ES-I3 (cell line): ENCODE results near the gene LRR1.
"Not testable (repeated sequence)": the region's sequence is repeated elsewhere in the genome, so short reads cannot be mapped to it uniquely, and the experiment has no call there.

Source experiments
- H3K36me3 ChIP-seq: 2 replicates; pipeline ENCODE4 v1.6.1; 2013; ENCODE audit warnings: mild to moderate bottlenecking, low read length, control low read depth, moderate library complexity; ENCODE audit not compliant: insufficient read depth
- H3K4me1 ChIP-seq: 2 replicates; pipeline ENCODE4 v1.6.1; 2013; ENCODE audit warnings: mild to moderate bottlenecking, control low read depth, low read length; ENCODE audit not compliant: insufficient read depth
- H3K9ac ChIP-seq: 2 replicates; pipeline ENCODE4 v1.6.1; 2013; ENCODE audit warnings: low read depth, mild to moderate bottlenecking, low read length, moderate library complexity
- H3K9me3 ChIP-seq: 2 replicates; pipeline ENCODE4 v1.6.1; 2013; ENCODE audit warnings: mild to moderate bottlenecking, low read length, moderate library complexity; ENCODE audit not compliant: control insufficient read depth, insufficient read depth

Gene LRR1

DNA sequence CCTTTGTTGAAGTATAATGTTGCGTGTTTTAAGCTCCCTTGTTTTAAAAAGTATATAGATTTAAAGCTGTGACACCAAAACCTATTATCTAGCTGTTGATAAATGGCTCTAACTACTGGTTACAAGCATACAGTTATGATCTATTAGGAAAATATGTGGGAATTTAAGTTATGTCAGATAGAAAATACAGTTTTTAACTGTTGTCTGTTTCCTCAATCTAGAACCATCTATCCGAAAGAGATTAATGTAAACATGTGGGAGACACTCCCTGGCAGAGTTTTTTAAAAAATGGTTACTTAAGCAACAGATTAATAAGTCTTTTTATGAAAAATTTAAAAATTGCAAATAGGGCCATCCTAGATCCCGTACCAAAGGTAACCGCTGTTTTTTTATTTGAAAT is 13.5 kb downstream of the LRR1 start:
- 0 out of 2 replicates have a peak, but pooled peaks cover 4% of the 10 kb centered on the region for H3K4me1 ChIP-seq
- no peaks in the 10 kb centered on the region for H3K9me3 ChIP-seq
- H3K36me3 ChIP-seq, result no peaks in the 10 kb centered on the region; the same call in 1 of the 2 replicates
- H3K9ac ChIP-seq, result no peak overlapping the region

- no peaks in the 10 kb centered on the region for H3K9me3 ChIP-seq
- H3K9ac ChIP-seq, result no peak overlapping the region
- 0 out of 2 replicates have a peak, but pooled peaks cover 4% of the 10 kb centered on the region for H3K4me1 ChIP-seq
- peaks cover 2% of the 10 kb centered on the region for H3K36me3 ChIP-seq
These were observed 13.9 kb downstream of the LRR1 start for GRCh38 chr14:49612671-49613070.

GRCh38 chr14:49614196-49614595 is 15.5 kb downstream of the LRR1 start:
- H3K4me1 ChIP-seq, result no peaks in the 10 kb centered on the region
- H3K9ac ChIP-seq, result no peak overlapping the region
- H3K9me3 ChIP-seq, result no peaks in the 10 kb centered on the region
- H3K36me3 ChIP-seq, result peaks cover 11% of the 10 kb centered on the region

- H3K4me1 ChIP-seq, result no peaks in the 10 kb centered on the region
- H3K9ac ChIP-seq, result no peak overlapping the region
- peaks cover 11% of the 10 kb centered on the region for H3K36me3 ChIP-seq
- H3K9me3 ChIP-seq, result no peaks in the 10 kb centered on the region
These were observed 17.0 kb downstream of the LRR1 start for GRCh38 chr14:49615776-49616175.

GRCh38 chr14:49617852-49618519 is 19.2 kb downstream of the LRR1 start:
- H3K36me3 ChIP-seq, result peaks cover 11% of the 10 kb centered on the region
- H3K4me1 ChIP-seq, result peaks cover 5% of the 10 kb centered on the region; the same call in 1 of the 2 replicates
- no peak overlapping the region for H3K9ac ChIP-seq
- H3K9me3 ChIP-seq, result no peaks in the 10 kb centered on the region

GRCh38 chr14:49619273-49619672 is 20.5 kb downstream of the LRR1 start:
- H3K4me1 ChIP-seq, H3K9me3 ChIP-seq: not testable (repeated sequence)
- H3K36me3 ChIP-seq, result peaks cover 11% of the 10 kb centered on the region
- H3K9ac ChIP-seq, result peak overlapping the region; percentile 100

DNA sequence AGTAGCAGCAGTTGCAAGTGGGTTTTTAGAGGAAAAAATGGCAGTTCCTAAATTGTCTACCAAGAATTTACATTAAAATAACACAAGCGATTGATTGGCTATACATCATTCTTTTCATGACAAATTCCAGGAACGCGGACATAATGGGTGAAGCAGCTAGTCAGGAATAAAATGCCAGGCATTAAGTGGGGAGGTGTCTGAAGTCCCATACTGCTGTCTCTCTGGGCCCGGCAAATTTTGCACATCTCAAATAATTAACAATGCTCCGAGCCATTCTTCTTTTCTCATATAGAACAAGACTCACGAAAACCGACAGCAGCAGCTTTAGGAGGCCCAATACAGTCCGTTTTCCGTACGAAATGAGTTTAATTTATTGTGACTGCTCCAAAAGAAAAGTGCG is 21.0 kb downstream of the LRR1 start:
- H3K4me1 ChIP-seq, result peaks cover 5% of the 10 kb centered on the region; the same call in 1 of the 2 replicates
- peak overlapping the region; percentile 100 for H3K9ac ChIP-seq
- peaks cover 11% of the 10 kb centered on the region for H3K36me3 ChIP-seq
- no peaks in the 10 kb centered on the region for H3K9me3 ChIP-seq

- Histone ChIP-seq H3K4me1 (peaks cover 5% of the 10 kb centered on the region; the same call in 1 of the 2 replicates), H3K9me3 (no peaks in the 10 kb centered on the region), H3K9ac (peak within 1 kb of the TSS; percentile 100), H3K36me3 (peaks cover 11% of the 10 kb centered on the region)
These were observed 21.7 kb downstream of the LRR1 start, which contains the start of the genes MGAT2 and RPL36AL for GRCh38 chr14:49620182-49621113. MGAT2 (plus strand) TSS chr14:49620799; CDS start chr14:49621269, 470 bp downstream. RPL36AL (minus strand) TSS chr14:49620626; CDS start chr14:49619104, 1,522 bp downstream.

DNA sequence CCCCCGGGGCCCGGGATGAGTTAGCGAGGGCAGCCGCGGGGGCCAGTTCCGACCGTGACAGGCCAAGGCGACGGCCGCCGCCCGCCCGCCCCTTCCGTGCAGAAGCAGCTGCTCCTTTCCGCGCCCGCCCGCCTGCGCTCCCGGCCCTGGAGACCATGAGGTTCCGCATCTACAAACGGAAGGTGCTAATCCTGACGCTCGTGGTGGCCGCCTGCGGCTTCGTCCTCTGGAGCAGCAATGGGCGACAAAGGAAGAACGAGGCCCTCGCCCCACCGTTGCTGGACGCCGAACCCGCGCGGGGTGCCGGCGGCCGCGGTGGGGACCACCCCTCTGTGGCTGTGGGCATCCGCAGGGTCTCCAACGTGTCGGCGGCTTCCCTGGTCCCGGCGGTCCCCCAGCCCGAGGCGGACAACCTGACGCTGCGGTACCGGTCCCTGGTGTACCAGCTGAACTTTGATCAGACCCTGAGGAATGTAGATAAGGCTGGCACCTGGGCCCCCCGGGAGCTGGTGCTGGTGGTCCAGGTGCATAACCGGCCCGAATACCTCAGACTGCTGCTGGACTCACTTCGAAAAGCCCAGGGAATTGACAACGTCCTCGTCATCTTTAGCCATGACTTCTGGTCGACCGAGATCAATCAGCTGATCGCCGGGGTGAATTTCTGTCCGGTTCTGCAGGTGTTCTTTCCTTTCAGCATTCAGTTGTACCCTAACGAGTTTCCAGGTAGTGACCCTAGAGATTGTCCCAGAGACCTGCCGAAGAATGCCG is 22.6 kb downstream of the LRR1 start:
- Histone ChIP-seq H3K9me3 (no peaks in the 10 kb centered on the region), H3K4me1 (peaks cover 5% of the 10 kb centered on the region; the same call in 1 of the 2 replicates), H3K36me3 (peaks cover 11% of the 10 kb centered on the region), H3K9ac (peak overlapping the region; percentile 100)

DNA sequence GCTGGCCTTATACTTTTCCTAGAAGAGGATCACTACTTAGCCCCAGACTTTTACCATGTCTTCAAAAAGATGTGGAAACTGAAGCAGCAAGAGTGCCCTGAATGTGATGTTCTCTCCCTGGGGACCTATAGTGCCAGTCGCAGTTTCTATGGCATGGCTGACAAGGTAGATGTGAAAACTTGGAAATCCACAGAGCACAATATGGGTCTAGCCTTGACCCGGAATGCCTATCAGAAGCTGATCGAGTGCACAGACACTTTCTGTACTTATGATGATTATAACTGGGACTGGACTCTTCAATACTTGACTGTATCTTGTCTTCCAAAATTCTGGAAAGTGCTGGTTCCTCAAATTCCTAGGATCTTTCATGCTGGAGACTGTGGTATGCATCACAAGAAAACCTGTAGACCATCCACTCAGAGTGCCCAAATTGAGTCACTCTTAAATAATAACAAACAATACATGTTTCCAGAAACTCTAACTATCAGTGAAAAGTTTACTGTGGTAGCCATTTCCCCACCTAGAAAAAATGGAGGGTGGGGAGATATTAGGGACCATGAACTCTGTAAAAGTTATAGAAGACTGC is 23.4 kb downstream of the LRR1 start:
- Histone ChIP-seq H3K36me3 (peaks cover 11% of the 10 kb centered on the region), H3K9ac (peak overlapping the region; percentile 100)

DNA sequence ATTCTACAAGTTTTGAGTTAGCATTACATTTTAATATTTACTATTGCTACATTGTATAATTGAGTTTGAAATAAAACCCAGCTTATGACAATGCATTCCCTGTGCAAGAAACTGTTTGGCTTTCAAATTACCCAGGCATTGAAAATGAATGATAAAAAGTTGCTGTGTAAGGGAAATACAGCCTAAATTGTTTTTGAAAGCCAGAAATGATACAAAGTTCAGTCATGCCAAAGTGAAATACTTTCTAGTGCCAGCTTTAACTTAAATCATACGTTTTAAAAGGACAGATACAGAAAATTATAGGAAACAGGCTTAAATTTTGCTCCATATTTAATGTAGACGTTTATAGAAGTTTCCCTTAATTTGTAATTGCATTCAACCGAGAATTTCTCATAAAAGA is 24.6 kb downstream of the LRR1 start:
- Histone ChIP-seq H3K9ac (no peak overlapping the region), H3K9me3 (no peaks in the 10 kb centered on the region), H3K4me1 (peaks cover 5% of the 10 kb centered on the region; the same call in 1 of the 2 replicates), H3K36me3 (peaks cover 2% of the 10 kb centered on the region)

More for the DNA sequence above, 23.4 kb downstream of the LRR1 start:
- H3K4me1 ChIP-seq, result peaks cover 5% of the 10 kb centered on the region; the same call in 1 of the 2 replicates
- H3K9me3 ChIP-seq, result no peaks in the 10 kb centered on the region

DNA sequence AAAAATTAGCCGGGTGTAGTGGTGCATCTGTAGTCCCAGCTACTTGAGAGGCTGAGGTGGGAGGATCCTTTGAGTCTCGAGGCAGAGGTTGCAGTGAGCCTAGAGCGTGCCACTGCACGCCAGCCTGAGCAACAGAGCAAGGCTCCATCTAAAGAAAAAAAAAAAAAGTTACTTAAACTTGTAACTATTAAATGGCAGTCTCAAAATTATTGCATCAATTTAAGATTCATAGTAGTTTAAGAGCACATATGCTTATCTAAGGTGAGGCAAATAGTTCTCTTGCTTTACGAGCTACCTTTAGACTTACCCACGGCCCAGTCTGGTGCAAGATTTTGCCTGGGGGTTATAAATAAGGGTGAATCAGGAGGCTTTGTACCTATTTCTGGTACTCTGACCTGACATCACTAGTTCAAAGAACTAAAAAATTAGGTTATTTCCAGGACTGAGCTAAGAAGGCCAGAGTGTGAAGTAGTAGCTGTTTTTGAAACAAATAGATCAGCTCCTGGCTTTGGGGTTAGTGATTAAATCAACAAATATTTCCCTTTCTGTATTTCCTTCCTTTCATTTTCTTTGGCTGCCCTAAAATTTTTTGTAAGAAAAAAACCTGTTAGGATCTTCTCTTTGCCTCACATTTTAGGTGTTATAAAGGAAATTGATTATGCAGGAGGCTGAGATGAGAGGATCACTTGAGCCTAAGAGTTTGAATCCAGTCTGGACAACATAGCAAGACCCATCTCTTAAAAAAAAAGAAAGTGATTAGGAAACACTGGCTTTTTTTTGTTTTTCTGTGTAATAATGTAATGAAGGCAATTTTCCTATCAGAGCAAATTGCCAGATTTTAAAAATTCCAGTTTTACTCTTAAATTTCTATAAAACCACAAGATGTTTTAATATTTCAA is 25.4 kb downstream of the LRR1 start:
- H3K9me3 ChIP-seq, result no peaks in the 10 kb centered on the region
- peaks cover 5% of the 10 kb centered on the region; the same call in 1 of the 2 replicates for H3K4me1 ChIP-seq
- H3K9ac ChIP-seq, result no peak overlapping the region
- no peaks in the 10 kb centered on the region; the same call in none of the 2 replicates for H3K36me3 ChIP-seq
